Activated CD8-positive, alpha-beta T cell treated with anti-CD3 and anti-CD28 coated beads for 36 hours (primary cell): ENCODE measurements around the gene PROSER2. TPM values are rescaled to one million over a fixed set of nuclear protein-coding genes. Genes with fewer than 3 reads are reported as not detected.

Source experiments
- ATAC-seq: fragments of 200-7000 bp; cut with Tn5 transposase; one replicate; pipeline ENCODE4 v1.10.0; 2021; ENCODE audit warnings: mild to moderate bottlenecking, moderate library complexity
- CTCF ChIA-PET: fragments of 350-600 bp; sonication (Branson Sonifier 250); formaldehyde crosslinking; loops from one replicate; lab custom pipeline; 2021; ENCODE audit warnings: antibody characterized with exemption; lab: Charles Lee
- POLR2A ChIA-PET: fragments of 350-600 bp; sonication (Branson Sonifier 250); formaldehyde crosslinking; loops from one replicate; lab custom pipeline; 2021; ENCODE audit warnings: antibody characterized with exemption; lab: Charles Lee
- DNase-seq: peaks from one replicate; pipeline ENCODE4 v3.0.0-alpha.2; 2020
- H3K27ac Mint-ChIP-seq: one replicate; pipeline ENCODE4 v1.8.0; 2021; ENCODE audit warnings: mild to moderate bottlenecking, mixed read lengths
- H3K27me3 Mint-ChIP-seq: one replicate; pipeline ENCODE4 v1.8.0; 2021; ENCODE audit warnings: mixed read lengths
- H3K36me3 Mint-ChIP-seq: one replicate; pipeline ENCODE4 v1.8.0; 2021; ENCODE audit warnings: low read depth, mixed read lengths
- H3K4me1 Mint-ChIP-seq: one replicate; pipeline ENCODE4 v1.8.0; 2021; ENCODE audit warnings: low read depth, mixed read lengths
- H3K4me3 Mint-ChIP-seq: one replicate; pipeline ENCODE4 v1.8.0; 2021; ENCODE audit warnings: mild to moderate bottlenecking, moderate library complexity, mixed read lengths
- H3K9me3 Mint-ChIP-seq: one replicate; pipeline ENCODE4 v1.8.0; 2021; ENCODE audit warnings: mixed read lengths
- intact Hi-C: fragments of 100-400 bp; cut with micrococcal nuclease; formaldehyde crosslinking; loops from one replicate; pipeline ENCODE4 v1.10.0; 2022
- total RNA-seq, 2 experiments: library from RNA; stranded (reverse); gene quantifications; one replicate each; pipeline ENCODE4 v1.2.3, GENCODE V29; 2021
- TF ChIP-seq, protein P1 (sequence below): fragments of 200-600 bp; IDR thresholded peaks from one replicate; pipeline ENCODE4 v1.8.0; 2022; ENCODE audit warnings: antibody characterized with exemption, mild to moderate bottlenecking

PROSER2 gene
- total RNA-seq, 2 experiments from 2014 or later = 1.1 to 1.7 TPM

GRCh38 chr10:11806706-11807105, 16.4 kb upstream of the PROSER2 start:
- POLR2A ChIA-PET = no interaction called here
- no peaks in the 10 kb centered on the region for H3K36me3 Mint-ChIP-seq
- intact Hi-C loops = no loop called here
- no peak overlapping the region for H3K27ac Mint-ChIP-seq
- CTCF ChIA-PET = no interaction called here
- DNase-seq (no peak), ATAC-seq (no peak)
- no peaks in the 10 kb centered on the region for H3K9me3 Mint-ChIP-seq
- H3K27me3 Mint-ChIP-seq = peaks cover 5% of the 10 kb centered on the region
- H3K4me1 Mint-ChIP-seq = no peaks in the 10 kb centered on the region
- no peak overlapping the region for H3K4me3 Mint-ChIP-seq
- TF ChIP-seq, protein P1, sequence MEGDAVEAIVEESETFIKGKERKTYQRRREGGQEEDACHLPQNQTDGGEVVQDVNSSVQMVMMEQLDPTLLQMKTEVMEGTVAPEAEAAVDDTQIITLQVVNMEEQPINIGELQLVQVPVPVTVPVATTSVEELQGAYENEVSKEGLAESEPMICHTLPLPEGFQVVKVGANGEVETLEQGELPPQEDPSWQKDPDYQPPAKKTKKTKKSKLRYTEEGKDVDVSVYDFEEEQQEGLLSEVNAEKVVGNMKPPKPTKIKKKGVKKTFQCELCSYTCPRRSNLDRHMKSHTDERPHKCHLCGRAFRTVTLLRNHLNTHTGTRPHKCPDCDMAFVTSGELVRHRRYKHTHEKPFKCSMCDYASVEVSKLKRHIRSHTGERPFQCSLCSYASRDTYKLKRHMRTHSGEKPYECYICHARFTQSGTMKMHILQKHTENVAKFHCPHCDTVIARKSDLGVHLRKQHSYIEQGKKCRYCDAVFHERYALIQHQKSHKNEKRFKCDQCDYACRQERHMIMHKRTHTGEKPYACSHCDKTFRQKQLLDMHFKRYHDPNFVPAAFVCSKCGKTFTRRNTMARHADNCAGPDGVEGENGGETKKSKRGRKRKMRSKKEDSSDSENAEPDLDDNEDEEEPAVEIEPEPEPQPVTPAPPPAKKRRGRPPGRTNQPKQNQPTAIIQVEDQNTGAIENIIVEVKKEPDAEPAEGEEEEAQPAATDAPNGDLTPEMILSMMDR = no peak

DNA sequence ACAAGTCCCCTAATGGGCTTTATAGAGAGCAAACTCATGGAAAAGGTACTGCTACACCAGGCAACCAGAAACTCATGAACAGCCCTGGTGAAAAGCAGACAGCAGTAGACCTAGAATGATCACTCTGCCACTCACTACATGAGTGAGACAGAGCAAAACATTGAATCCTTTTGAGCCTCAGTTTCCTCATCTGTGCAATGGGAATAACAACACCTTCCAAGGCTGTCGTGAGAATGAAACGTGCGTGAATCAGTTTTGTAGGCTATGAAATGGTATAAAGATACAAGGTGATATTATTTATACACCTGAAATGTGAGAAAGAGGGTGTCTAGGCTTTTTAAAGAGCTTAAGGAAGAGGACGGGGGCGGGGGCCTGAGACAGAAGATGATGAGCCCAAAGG, 14.3 kb upstream of the PROSER2 start:
- no peaks in the 10 kb centered on the region for H3K4me1 Mint-ChIP-seq
- no peak overlapping the region for H3K27ac Mint-ChIP-seq
- no peaks in the 10 kb centered on the region for H3K9me3 Mint-ChIP-seq
- peaks cover 3% of the 10 kb centered on the region for H3K27me3 Mint-ChIP-seq
- TF ChIP-seq, protein P1 = no peak
- no peaks in the 10 kb centered on the region for H3K36me3 Mint-ChIP-seq
- ChIA-PET POLR2A (no interaction called here), CTCF (interaction anchor here (1.7 kb wide), 1 partner anchor 11 kb away, joined by 8 read pairs; no protein-coding TSS in a partner anchor)
- ATAC-seq (no peak), DNase-seq (no peak)
- no peak overlapping the region for H3K4me3 Mint-ChIP-seq
- intact Hi-C loops = no loop called here

DNA sequence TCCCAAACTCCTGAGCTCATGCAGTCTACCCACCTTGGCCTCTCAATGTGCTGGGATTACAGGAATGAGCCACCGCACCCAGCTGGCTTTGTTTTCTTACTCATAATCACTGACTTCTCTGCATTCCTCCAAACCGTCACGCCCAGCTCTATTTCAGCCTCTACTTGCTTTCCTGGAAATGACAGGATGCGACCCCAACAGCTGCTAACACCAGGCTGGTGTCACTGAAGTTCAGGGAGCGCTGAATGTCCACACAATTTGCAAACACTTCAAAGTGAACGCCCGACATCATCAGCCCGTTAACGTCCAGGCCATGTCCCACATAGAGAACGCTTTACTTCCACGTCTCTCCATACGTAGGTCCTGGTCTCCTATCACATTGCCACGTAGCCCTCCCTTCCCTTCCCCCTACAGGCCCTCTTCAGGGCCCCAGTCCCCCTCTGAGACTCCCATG, 12.8 kb upstream of the PROSER2 start:
- intact Hi-C loops = no loop called here
- no peak for DNase-seq
- Mint-ChIP-seq H3K27me3 (peaks cover 3% of the 10 kb centered on the region), H3K9me3 (no peaks in the 10 kb centered on the region), H3K36me3 (no peaks in the 10 kb centered on the region), H3K27ac (no peak overlapping the region), H3K4me3 (no peak overlapping the region), H3K4me1 (no peaks in the 10 kb centered on the region)
- ChIA-PET POLR2A (no interaction called here), CTCF (interaction anchor here (0.7 to 1.4 kb wide), 3 partner anchors 10 to 31 kb away, joined by 3 to 4 read pairs (median 3); no protein-coding TSS in a partner anchor)
- TF ChIP-seq, protein P1 = no peak
- ATAC-seq = no peak

GRCh38 chr10:11810973-11811372, 12.2 kb upstream of the PROSER2 start:
- POLR2A ChIA-PET = no interaction called here
- DNase-seq (no peak), ATAC-seq (no peak)
- TF ChIP-seq, protein P1 = no peak
- CTCF ChIA-PET = interaction anchor here (1.0 kb wide), 1 partner anchor 9 kb away, joined by 4 read pairs; no protein-coding TSS in a partner anchor
- H3K4me1 Mint-ChIP-seq = no peaks in the 10 kb centered on the region
- no peak overlapping the region for H3K27ac Mint-ChIP-seq
- no peaks in the 10 kb centered on the region for H3K9me3 Mint-ChIP-seq
- intact Hi-C loops = no loop called here
- H3K36me3 Mint-ChIP-seq = no peaks in the 10 kb centered on the region
- H3K4me3 Mint-ChIP-seq = no peak overlapping the region
- no peaks in the 10 kb centered on the region for H3K27me3 Mint-ChIP-seq

GRCh38 chr10:11813177-11813576, 10.0 kb upstream of the PROSER2 start:
- Mint-ChIP-seq H3K27ac (no peak overlapping the region), H3K4me1 (no peaks in the 10 kb centered on the region), H3K4me3 (no peak overlapping the region), H3K36me3 (no peaks in the 10 kb centered on the region), H3K27me3 (no peaks in the 10 kb centered on the region), H3K9me3 (no peaks in the 10 kb centered on the region)
- ChIA-PET POLR2A (no interaction called here), CTCF (interaction anchor here (1.1 to 2.4 kb wide), 2 partner anchors 30 to 173 kb away, joined by 5 to 15 read pairs; no protein-coding TSS in a partner anchor)
- TF ChIP-seq, protein P1 = no peak
- DNase-seq = no peak
- intact Hi-C loops = no loop called here
- no peak for ATAC-seq
